Measurements from ENCODE around the gene CEMIP2. TPM values are rescaled to one million over a fixed set of nuclear protein-coding genes. Genes with fewer than 3 reads are reported as not detected.

CEMIP2 gene
- polyA plus RNA-seq, 3 donors: 11.6 to 58.7 (median 21.4) TPM

GRCh38 chr9:71665247-71665646, 103.1 kb downstream of the CEMIP2 start:
- intact Hi-C loops (cut with micrococcal nuclease): no loop called here
- H3K9me3 ChIP-seq (replicated peaks in 1 of 2; ENCODE audit: control insufficient read depth in 1 of 2, insufficient read depth in 1 of 2, low read length in 2 of 2): no peaks in the 10 kb centered on the region
- H3K79me2 ChIP-seq (ENCODE audit: insufficient read depth, low read length): no peaks in the 10 kb centered on the region
- Mint-ChIP-seq H3K4me1 (peaks cover 5% of the 10 kb centered on the region), H3K36me3 (no peaks in the 10 kb centered on the region), H3K4me3 (no peak overlapping the region), H3K27ac (no peak overlapping the region), H3K9me3 (peaks cover 0 to 9% (median 0%) of the 10 kb centered on the region in 7 donors), H3K27me3 (ENCODE audit: low read depth in 3 of 3) (peaks cover 0 to 5% (median 1%) of the 10 kb centered on the region in 3 donors)
- no peak overlapping the region for H3K9ac ChIP-seq (ENCODE audit: insufficient read depth, low read length, poor library complexity, severe bottlenecking)
- DNase-seq: no peak
- 80% methylated on average over 2 of the region's 5 CpGs for WGBS (ENCODE audit: insufficient coverage)
- H3K36me3 ChIP-seq (replicated peaks in 1 of 2; ENCODE audit: control insufficient read depth in 1 of 2, insufficient read depth in 2 of 2, low read length in 2 of 2): no peaks in the 10 kb centered on the region
- H3K4me1 ChIP-seq (ENCODE audit: control insufficient read depth in 1 of 2, insufficient read depth in 2 of 2, low read length in 2 of 2): no peaks in the 10 kb centered on the region
- H3K27ac ChIP-seq (ENCODE audit: low read depth in 1 of 2, low read length in 2 of 2): no peak overlapping the region
- no peak for TF ChIP-seq CTCF (IDR thresholded peaks at IDR 0.05)
- H4K20me1 ChIP-seq (ENCODE audit: insufficient read depth, low read length): no peaks in the 10 kb centered on the region
- H3K27me3 ChIP-seq (ENCODE audit: control insufficient read depth in 2 of 2, insufficient read depth in 2 of 2, low read length in 2 of 2): no peaks in the 10 kb centered on the region
- no peak overlapping the region for H3K4me2 ChIP-seq (replicated peaks; ENCODE audit: extremely low read depth, low read length, poor library complexity, severe bottlenecking)
- no peak overlapping the region for H3K4me3 ChIP-seq (replicated peaks in 1 of 3; ENCODE audit: low read depth in 2 of 3, low read length in 3 of 3)
- no peak overlapping the region for H2AFZ ChIP-seq (ENCODE audit: insufficient read depth, low read depth, low read length, poor library complexity, severe bottlenecking)

GRCh38 chr9:71664566-71664965, 103.7 kb downstream of the CEMIP2 start:
- no peaks in the 10 kb centered on the region for H3K79me2 ChIP-seq (ENCODE audit: insufficient read depth, low read length)
- no CpG with 5 or more reads among the region's 3 CpGs for WGBS (ENCODE audit: insufficient coverage)
- H3K36me3 ChIP-seq (replicated peaks in 1 of 2; ENCODE audit: control insufficient read depth in 1 of 2, insufficient read depth in 2 of 2, low read length in 2 of 2): no peaks in the 10 kb centered on the region
- H4K20me1 ChIP-seq (ENCODE audit: insufficient read depth, low read length): no peaks in the 10 kb centered on the region
- no peaks in the 10 kb centered on the region for H3K4me1 ChIP-seq (ENCODE audit: control insufficient read depth in 1 of 2, insufficient read depth in 2 of 2, low read length in 2 of 2)
- Mint-ChIP-seq H3K9me3 (peaks cover 0 to 10% (median 0%) of the 10 kb centered on the region in 7 donors), H3K27me3 (ENCODE audit: low read depth in 3 of 3) (peaks cover 0 to 7% (median 1%) of the 10 kb centered on the region in 3 donors), H3K36me3 (no peaks in the 10 kb centered on the region), H3K27ac (no peak overlapping the region), H3K4me1 (no peaks in the 10 kb centered on the region), H3K4me3 (no peak overlapping the region)
- H3K27ac ChIP-seq (ENCODE audit: low read depth in 1 of 2, low read length in 2 of 2): no peak overlapping the region
- no peak overlapping the region for H2AFZ ChIP-seq (ENCODE audit: insufficient read depth, low read depth, low read length, poor library complexity, severe bottlenecking)
- no peak overlapping the region for H3K4me3 ChIP-seq (replicated peaks in 1 of 3; ENCODE audit: low read depth in 2 of 3, low read length in 3 of 3)
- H3K4me2 ChIP-seq (replicated peaks; ENCODE audit: extremely low read depth, low read length, poor library complexity, severe bottlenecking): no peak overlapping the region
- intact Hi-C loops (cut with micrococcal nuclease): no loop called here
- H3K9me3 ChIP-seq (replicated peaks in 1 of 2; ENCODE audit: control insufficient read depth in 1 of 2, insufficient read depth in 1 of 2, low read length in 2 of 2): no peaks in the 10 kb centered on the region
- DNase-seq: no peak
- TF ChIP-seq CTCF (IDR thresholded peaks at IDR 0.05): no peak
- H3K27me3 ChIP-seq (ENCODE audit: control insufficient read depth in 2 of 2, insufficient read depth in 2 of 2, low read length in 2 of 2): no peaks in the 10 kb centered on the region
- H3K9ac ChIP-seq (ENCODE audit: insufficient read depth, low read length, poor library complexity, severe bottlenecking): no peak overlapping the region
